ENCODE data around the gene GADL1.

The GADL1 gene

DNA sequence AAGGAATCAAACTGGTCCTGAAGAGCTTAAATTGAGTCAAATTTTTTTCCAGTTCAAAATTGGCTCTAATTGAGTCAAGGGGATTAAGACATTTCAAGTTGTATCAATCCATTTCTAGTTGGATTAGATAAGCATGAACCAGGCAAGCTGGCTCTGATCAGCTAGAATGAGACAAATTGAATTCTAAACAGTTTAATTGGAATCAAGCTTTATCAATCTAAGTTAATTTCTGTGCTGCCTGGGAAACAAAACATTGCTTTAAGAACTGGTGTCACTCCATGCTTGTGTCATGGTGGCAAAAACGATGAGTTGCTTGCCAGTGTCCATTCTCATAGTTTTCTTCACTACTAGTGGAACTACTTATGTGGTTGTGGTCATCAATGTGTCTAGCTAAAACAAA lies 171.2 kb downstream of the GADL1 start:
- H3K9me3 ChIP-seq (ENCODE audit: control insufficient read depth in 2 of 2, low read length in 2 of 2): no peaks in the 10 kb centered on the region
- no peak overlapping the region for H3K27ac ChIP-seq (ENCODE audit: low read length)
- H3K27me3 ChIP-seq (ENCODE audit: control insufficient read depth in 1 of 2, insufficient read depth in 2 of 2, low read length in 2 of 2): no peaks in the 10 kb centered on the region
- no peaks in the 10 kb centered on the region for H3K36me3 ChIP-seq (ENCODE audit: control insufficient read depth in 2 of 2, insufficient read depth in 2 of 2, low read length in 2 of 2)
- no peak overlapping the region for H3K4me3 ChIP-seq (ENCODE audit: low read length in 2 of 2)
- no peaks in the 10 kb centered on the region for H3K4me1 ChIP-seq (ENCODE audit: control insufficient read depth, insufficient read depth, low read length)
- H3K9ac ChIP-seq (ENCODE audit: low read length in 2 of 2): no peak overlapping the region

DNA sequence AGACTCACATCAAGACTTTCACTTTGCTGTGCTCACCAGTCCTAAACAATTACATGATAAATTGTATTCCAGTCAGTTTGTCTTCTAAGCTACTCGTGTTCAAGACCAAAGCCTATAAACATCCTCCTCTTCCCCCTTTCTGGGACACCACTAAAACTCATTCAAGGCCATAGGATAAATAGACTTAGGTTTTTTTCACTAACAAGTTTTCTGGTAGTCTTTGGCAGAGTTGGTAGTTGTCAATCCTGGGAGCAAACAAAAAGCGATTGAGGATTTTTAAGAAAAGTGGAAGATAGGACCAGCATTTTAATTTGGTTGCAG lies 173.2 kb downstream of the GADL1 start:
- Histone ChIP-seq H3K9ac (ENCODE audit: low read length in 2 of 2) (no peak overlapping the region), H3K4me1 (ENCODE audit: control insufficient read depth, insufficient read depth, low read length) (no peaks in the 10 kb centered on the region), H3K4me3 (ENCODE audit: low read length in 2 of 2) (no peak overlapping the region), H3K27ac (ENCODE audit: low read length) (no peak overlapping the region), H3K9me3 (ENCODE audit: control insufficient read depth in 2 of 2, low read length in 2 of 2) (no peaks in the 10 kb centered on the region), H3K36me3 (ENCODE audit: control insufficient read depth in 2 of 2, insufficient read depth in 2 of 2, low read length in 2 of 2) (no peaks in the 10 kb centered on the region), H3K27me3 (ENCODE audit: control insufficient read depth in 1 of 2, insufficient read depth in 2 of 2, low read length in 2 of 2) (no peaks in the 10 kb centered on the region)

DNA sequence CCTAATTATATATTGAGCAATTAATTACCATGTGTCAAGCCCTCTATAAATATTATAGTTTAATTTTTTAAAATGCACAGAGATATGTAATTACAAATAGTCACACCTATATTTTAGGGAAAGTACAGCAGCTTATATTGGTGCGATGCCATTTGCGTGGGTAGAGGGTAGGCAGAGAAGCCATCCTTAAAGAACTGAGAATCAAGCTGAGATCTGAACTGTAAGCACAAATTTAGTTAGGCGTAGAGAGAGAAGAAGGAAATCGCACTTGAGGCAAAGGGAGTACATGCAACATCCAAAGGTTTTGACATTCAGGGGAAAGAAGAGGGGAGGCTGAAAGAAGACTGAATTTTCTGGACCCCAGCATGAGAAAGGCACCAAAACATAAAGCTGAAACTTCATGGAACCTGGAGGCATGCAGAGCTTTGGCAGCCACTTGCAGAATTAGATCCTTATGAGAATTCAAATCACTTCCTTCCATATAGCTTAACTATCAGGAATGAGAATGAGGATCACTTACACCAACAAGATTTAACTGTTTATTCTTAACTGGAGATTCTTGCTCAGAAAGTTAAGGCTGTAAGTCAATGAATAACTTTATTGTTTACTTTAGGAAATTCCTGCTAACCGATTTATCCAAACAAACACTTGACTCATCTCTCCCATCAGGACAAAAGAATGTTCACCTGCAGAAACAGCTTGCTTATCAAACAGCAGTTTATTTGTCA lies 173.7 kb downstream of the GADL1 start:
- H3K36me3 ChIP-seq (ENCODE audit: control insufficient read depth in 2 of 2, insufficient read depth in 2 of 2, low read length in 2 of 2): no peaks in the 10 kb centered on the region
- no peak overlapping the region for H3K27ac ChIP-seq (ENCODE audit: low read length)
- H3K9ac ChIP-seq (ENCODE audit: low read length in 2 of 2): no peak overlapping the region
- H3K9me3 ChIP-seq (ENCODE audit: control insufficient read depth in 2 of 2, low read length in 2 of 2): no peaks in the 10 kb centered on the region
- no peaks in the 10 kb centered on the region for H3K27me3 ChIP-seq (ENCODE audit: control insufficient read depth in 1 of 2, insufficient read depth in 2 of 2, low read length in 2 of 2)
- H3K4me1 ChIP-seq (ENCODE audit: control insufficient read depth, insufficient read depth, low read length): no peaks in the 10 kb centered on the region
- no peak overlapping the region for H3K4me3 ChIP-seq (ENCODE audit: low read length in 2 of 2)

DNA sequence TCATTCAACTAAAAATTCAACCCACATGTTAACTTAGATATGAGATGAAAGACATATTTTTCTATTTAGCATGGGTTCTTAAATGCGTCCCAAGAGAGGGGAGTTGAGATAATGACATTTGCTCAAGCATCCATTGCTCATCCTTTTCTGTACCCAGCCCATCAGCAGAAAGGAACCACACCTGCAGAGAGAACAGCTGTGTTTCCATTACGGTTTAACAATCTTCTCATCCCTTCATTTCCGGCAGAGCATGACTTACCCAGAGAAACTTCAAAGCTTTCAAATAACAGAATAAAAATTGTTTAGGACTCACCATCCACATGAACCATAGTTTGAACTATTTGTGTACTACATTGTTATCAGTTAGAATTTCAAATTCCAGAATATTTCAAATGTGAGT lies 174.9 kb downstream of the GADL1 start:
- no peaks in the 10 kb centered on the region for H3K36me3 ChIP-seq (ENCODE audit: control insufficient read depth in 2 of 2, insufficient read depth in 2 of 2, low read length in 2 of 2)
- H3K27ac ChIP-seq (ENCODE audit: low read length): no peak overlapping the region
- no peaks in the 10 kb centered on the region for H3K4me1 ChIP-seq (ENCODE audit: control insufficient read depth, insufficient read depth, low read length)
- H3K9me3 ChIP-seq (ENCODE audit: control insufficient read depth in 2 of 2, low read length in 2 of 2): no peaks in the 10 kb centered on the region
- H3K4me3 ChIP-seq (ENCODE audit: low read length in 2 of 2): no peak overlapping the region
- no peaks in the 10 kb centered on the region for H3K27me3 ChIP-seq (ENCODE audit: control insufficient read depth in 1 of 2, insufficient read depth in 2 of 2, low read length in 2 of 2)
- H3K9ac ChIP-seq (ENCODE audit: low read length in 2 of 2): no peak overlapping the region

DNA sequence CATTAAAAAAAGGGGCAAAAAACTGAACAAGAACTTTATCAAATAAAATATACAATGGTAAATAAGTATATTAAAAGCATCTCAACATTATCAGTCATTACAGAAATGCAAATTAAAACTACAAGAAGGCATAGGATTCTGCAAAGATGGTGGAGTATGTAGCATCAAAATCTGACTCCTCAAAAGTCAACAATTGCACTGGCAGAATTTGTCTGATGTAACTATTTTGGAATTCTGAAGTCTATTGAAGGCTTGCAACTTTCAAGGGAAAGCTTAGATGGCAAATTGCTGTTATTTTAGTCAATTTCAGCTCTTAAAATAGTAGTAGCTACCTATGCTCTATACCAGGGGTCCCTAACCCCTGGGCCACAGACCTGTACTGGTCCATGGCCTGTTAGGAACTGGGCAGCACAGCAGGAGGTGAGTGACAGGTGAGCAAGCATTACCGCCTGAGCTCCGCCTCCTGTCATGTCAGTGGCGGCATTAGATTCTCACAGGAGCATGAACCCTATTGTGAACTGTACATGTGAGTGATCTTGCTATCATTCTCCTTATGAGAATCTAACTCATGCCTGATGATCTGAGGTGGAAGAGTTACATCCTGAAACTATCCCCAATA lies 180.5 kb downstream of the GADL1 start:
- no peaks in the 10 kb centered on the region for H3K27me3 ChIP-seq (ENCODE audit: control insufficient read depth in 1 of 2, insufficient read depth in 2 of 2, low read length in 2 of 2)

DNA sequence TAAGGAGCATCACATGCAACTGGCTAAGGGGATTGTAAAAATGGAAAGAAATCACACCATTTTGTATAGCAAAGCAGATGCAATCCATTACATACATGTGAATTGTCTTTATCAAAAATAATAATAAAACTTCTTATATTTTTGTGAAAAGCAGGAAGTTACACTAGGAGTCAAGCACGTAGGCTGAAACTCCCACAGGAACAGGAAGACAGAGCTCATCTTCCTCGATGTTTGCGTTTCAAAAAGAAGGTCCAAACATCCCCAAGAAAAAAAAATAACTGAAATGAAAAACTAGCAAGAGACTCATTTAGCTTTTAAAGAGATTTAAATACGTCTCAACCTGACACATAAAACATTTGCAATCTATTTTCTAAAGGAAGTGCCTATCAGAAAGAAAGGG lies 181.5 kb downstream of the GADL1 start:
- no peaks in the 10 kb centered on the region for H3K9me3 ChIP-seq (ENCODE audit: control insufficient read depth in 2 of 2, low read length in 2 of 2)
- no peaks in the 10 kb centered on the region for H3K36me3 ChIP-seq (ENCODE audit: control insufficient read depth in 2 of 2, insufficient read depth in 2 of 2, low read length in 2 of 2)
- H3K4me1 ChIP-seq (ENCODE audit: control insufficient read depth, insufficient read depth, low read length): no peaks in the 10 kb centered on the region
- no peak overlapping the region for H3K9ac ChIP-seq (ENCODE audit: low read length in 2 of 2)
- no peaks in the 10 kb centered on the region for H3K27me3 ChIP-seq (ENCODE audit: control insufficient read depth in 1 of 2, insufficient read depth in 2 of 2, low read length in 2 of 2)
- H3K27ac ChIP-seq (ENCODE audit: low read length): no peak overlapping the region
- H3K4me3 ChIP-seq (ENCODE audit: low read length in 2 of 2): no peak overlapping the region

More for the DNA sequence above, 180.5 kb downstream of the GADL1 start:
- no peak overlapping the region for H3K27ac ChIP-seq (ENCODE audit: low read length)
- H3K9me3 ChIP-seq (ENCODE audit: control insufficient read depth in 2 of 2, low read length in 2 of 2): no peaks in the 10 kb centered on the region
- no peaks in the 10 kb centered on the region for H3K36me3 ChIP-seq (ENCODE audit: control insufficient read depth in 2 of 2, insufficient read depth in 2 of 2, low read length in 2 of 2)
- H3K4me1 ChIP-seq (ENCODE audit: control insufficient read depth, insufficient read depth, low read length): no peaks in the 10 kb centered on the region
- no peak overlapping the region for H3K9ac ChIP-seq (ENCODE audit: low read length in 2 of 2)
- no peak overlapping the region for H3K4me3 ChIP-seq (ENCODE audit: low read length in 2 of 2)

DNA sequence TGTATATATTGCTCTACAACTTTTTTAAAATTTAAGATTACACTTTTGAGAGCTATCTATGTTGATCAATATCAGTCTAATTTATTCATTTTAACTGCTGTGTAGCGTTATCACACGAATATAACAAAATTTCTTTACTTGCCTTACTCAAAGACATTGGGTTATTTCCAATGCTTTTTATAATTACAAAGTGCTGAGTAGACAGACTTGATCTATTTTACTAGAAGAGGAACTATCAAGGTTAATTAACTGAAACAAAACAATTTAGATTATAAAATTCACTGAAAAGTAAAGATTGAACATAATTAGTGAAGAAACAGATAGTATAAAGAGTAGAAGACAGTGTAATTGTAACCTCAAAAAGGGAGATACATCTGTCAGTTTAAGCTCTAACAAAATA lies 182.6 kb downstream of the GADL1 start:
- Histone ChIP-seq H3K4me3 (ENCODE audit: low read length in 2 of 2) (no peak overlapping the region), H3K36me3 (ENCODE audit: control insufficient read depth in 2 of 2, insufficient read depth in 2 of 2, low read length in 2 of 2) (no peaks in the 10 kb centered on the region), H3K27me3 (ENCODE audit: control insufficient read depth in 1 of 2, insufficient read depth in 2 of 2, low read length in 2 of 2) (no peaks in the 10 kb centered on the region), H3K4me1 (ENCODE audit: control insufficient read depth, insufficient read depth, low read length) (no peaks in the 10 kb centered on the region), H3K9ac (ENCODE audit: low read length in 2 of 2) (no peak overlapping the region), H3K9me3 (ENCODE audit: control insufficient read depth in 2 of 2, low read length in 2 of 2) (no peaks in the 10 kb centered on the region), H3K27ac (ENCODE audit: low read length) (no peak overlapping the region)

DNA sequence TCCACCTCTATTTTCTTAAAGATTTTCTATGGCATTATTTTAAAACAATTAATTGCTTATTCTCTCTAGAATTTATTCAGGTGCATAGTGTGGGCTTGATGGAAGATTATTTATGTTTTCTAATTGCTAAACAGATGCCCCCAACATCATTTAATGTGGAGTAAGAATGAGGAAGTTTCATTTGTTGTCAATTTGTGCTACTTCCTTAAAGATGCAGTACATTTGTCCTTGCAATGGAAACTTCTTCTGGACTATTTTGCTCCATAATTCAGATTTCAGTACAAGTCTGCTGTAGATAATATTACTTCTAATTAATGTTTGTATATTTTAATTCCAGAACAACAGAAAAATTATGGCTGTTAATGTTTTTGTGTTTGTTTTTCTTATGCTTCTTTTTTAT lies 183.3 kb downstream of the GADL1 start:
- Histone ChIP-seq H3K27ac (ENCODE audit: low read length) (no peak overlapping the region), H3K9ac (ENCODE audit: low read length in 2 of 2) (no peak overlapping the region), H3K36me3 (ENCODE audit: control insufficient read depth in 2 of 2, insufficient read depth in 2 of 2, low read length in 2 of 2) (no peaks in the 10 kb centered on the region), H3K4me1 (ENCODE audit: control insufficient read depth, insufficient read depth, low read length) (no peaks in the 10 kb centered on the region), H3K27me3 (ENCODE audit: control insufficient read depth in 1 of 2, insufficient read depth in 2 of 2, low read length in 2 of 2) (no peaks in the 10 kb centered on the region), H3K4me3 (ENCODE audit: low read length in 2 of 2) (no peak overlapping the region), H3K9me3 (ENCODE audit: control insufficient read depth in 2 of 2, low read length in 2 of 2) (no peaks in the 10 kb centered on the region)

DNA sequence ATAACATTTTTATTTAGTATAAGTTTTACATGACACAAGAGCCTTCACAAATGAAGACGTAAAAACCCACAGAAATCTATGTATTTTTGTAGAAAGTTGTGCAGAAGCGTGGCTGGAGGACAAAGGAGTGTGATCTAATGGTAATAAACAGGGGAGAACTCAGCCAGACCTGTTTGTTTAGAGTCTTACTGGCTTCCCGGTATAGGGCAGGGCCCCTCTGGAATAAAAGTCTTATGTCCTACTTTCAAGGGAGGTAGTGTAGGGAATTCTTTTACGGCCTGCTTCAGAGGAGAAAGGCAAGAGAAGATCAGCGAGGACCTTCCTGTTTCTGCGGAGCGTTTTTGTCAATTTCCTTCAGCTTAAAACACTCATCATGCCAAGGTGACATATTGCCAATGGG lies 184.4 kb downstream of the GADL1 start:
- Histone ChIP-seq H3K9ac (ENCODE audit: low read length in 2 of 2) (no peak overlapping the region), H3K27me3 (ENCODE audit: control insufficient read depth in 1 of 2, insufficient read depth in 2 of 2, low read length in 2 of 2) (no peaks in the 10 kb centered on the region), H3K9me3 (ENCODE audit: control insufficient read depth in 2 of 2, low read length in 2 of 2) (no peaks in the 10 kb centered on the region), H3K4me3 (ENCODE audit: low read length in 2 of 2) (no peak overlapping the region), H3K36me3 (ENCODE audit: control insufficient read depth in 2 of 2, insufficient read depth in 2 of 2, low read length in 2 of 2) (no peaks in the 10 kb centered on the region), H3K27ac (ENCODE audit: low read length) (no peak overlapping the region), H3K4me1 (ENCODE audit: control insufficient read depth, insufficient read depth, low read length) (no peaks in the 10 kb centered on the region)

DNA sequence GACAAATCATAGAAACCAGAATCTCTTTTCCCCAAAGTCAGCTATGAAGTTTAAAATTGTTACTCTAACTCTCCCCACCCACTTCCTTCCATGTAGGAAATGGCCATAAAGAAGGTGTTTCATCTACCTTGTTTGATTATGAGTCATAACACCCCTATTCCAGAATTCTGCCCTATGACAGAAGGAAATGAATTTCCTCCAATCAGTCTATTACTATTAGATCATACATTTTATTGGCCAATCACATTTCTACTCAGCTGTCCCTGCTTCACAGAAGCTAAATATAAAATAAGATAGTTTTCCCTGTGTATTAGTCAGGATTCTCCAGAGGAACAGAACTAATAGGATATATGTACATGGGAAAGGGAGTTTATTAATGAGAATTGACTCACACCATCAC lies 186.0 kb downstream of the GADL1 start:
- H3K36me3 ChIP-seq (ENCODE audit: control insufficient read depth in 2 of 2, insufficient read depth in 2 of 2, low read length in 2 of 2): no peaks in the 10 kb centered on the region
- H3K27ac ChIP-seq (ENCODE audit: low read length): no peak overlapping the region

DNA sequence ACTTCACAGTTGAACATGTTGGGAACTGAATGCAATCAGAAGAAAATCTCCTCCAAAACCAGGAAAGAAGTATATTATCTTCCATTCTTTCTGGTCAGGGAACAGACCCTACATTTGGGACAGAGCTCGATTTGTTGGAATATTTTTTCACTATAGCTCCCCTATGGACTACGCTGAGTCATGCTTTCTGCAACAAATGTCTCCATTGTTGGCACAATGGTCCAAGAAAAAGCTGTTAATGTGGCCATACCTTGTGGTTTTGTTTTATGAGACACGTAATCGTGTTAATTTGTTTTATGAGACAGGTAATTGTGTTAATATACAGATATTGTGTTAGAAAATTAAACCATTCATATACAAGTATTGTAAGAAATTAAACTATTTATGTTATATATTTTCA lies 186.6 kb downstream of the GADL1 start:
- Histone ChIP-seq H3K36me3 (ENCODE audit: control insufficient read depth in 2 of 2, insufficient read depth in 2 of 2, low read length in 2 of 2) (no peaks in the 10 kb centered on the region), H3K4me3 (ENCODE audit: low read length in 2 of 2) (no peak overlapping the region), H3K4me1 (ENCODE audit: control insufficient read depth, insufficient read depth, low read length) (no peaks in the 10 kb centered on the region), H3K27ac (ENCODE audit: low read length) (no peak overlapping the region), H3K27me3 (ENCODE audit: control insufficient read depth in 1 of 2, insufficient read depth in 2 of 2, low read length in 2 of 2) (no peaks in the 10 kb centered on the region), H3K9me3 (ENCODE audit: control insufficient read depth in 2 of 2, low read length in 2 of 2) (no peaks in the 10 kb centered on the region), H3K9ac (ENCODE audit: low read length in 2 of 2) (no peak overlapping the region)

More for the DNA sequence above, 186.0 kb downstream of the GADL1 start:
- H3K27me3 ChIP-seq (ENCODE audit: control insufficient read depth in 1 of 2, insufficient read depth in 2 of 2, low read length in 2 of 2): no peaks in the 10 kb centered on the region
- no peak overlapping the region for H3K9ac ChIP-seq (ENCODE audit: low read length in 2 of 2)
- H3K9me3 ChIP-seq (ENCODE audit: control insufficient read depth in 2 of 2, low read length in 2 of 2): no peaks in the 10 kb centered on the region
- H3K4me3 ChIP-seq (ENCODE audit: low read length in 2 of 2): no peak overlapping the region
- no peaks in the 10 kb centered on the region for H3K4me1 ChIP-seq (ENCODE audit: control insufficient read depth, insufficient read depth, low read length)

Measured in stomach smooth muscle (tissue), 2 donors.